ENCODE measurements around the gene SLC11A1. TPM values are rescaled to one million over a fixed set of nuclear protein-coding genes. Genes with fewer than 3 reads are reported as not detected.

The SLC11A1 gene
- total RNA-seq, 1 experiment from 2014 or later, result 0.36 TPM

DNA sequence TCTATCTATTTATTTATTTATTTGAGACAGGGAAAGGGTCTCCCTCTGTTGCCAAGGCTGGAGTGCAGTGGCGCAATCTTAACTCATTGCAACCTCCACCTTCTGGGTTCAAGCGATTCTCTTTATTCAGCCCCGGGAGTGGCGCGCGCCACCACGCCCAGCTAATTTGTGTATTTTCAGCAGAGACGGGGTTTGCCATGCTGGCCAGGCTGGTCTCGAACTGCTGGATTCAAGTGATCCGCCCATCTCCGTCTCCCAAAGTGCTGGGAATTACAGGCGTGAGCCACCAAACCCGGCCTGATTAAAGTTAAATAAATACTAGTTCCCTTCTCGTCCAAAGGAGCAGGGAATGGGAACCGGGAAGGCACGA lies 13.4 kb downstream of the SLC11A1 start:
- H3K27ac ChIP-seq, result no peak overlapping the region
- no peak for DNase-seq

DNA sequence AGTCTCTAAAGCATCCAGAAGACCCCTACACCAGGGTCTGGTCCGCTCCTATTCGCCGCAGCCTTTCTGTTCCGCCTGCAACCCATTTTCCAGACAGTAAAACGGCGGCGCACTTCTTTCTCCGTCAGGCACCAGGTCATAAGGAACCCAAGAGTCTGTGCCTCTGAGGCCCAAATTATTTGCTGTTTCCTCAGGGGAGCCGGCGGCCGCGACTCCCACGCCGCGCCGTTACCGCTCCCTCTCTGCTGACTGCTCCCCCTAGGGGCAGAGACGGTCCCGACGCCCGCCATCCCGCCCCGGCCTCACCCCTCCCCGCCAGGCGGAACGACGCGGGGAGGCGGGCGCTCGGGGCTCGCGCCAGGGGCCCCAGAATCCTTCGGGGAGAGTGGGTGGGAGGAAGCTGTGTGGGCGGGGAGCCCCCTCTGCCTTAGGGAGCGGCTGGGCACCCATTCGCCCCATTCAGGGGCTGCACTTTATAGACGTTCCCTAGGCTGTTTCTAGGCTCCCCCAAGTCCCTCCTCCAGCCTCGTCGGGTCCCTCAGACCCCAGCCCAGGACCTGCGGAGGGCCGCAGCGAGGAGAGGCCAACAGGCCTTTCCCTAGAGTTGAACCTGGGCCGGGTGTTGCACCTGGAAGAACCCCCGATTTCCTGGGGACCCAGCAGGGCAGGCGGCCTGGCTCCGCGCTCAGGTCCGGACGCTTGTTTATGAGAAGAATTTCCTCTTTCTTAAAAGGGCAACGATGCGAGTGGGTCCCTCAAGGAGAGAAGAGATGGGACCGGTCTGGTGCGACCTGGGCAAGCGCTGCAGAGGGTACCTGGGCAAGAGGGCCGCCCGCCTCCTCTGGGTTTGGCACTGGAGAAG lies 14.0 kb downstream of the SLC11A1 start:
- H3K36me3 ChIP-seq, result no peaks in the 10 kb centered on the region
- H3K9me3 ChIP-seq (replicated peaks), result no peaks in the 10 kb centered on the region
- peak overlapping the region; percentile 99 for H3K27ac ChIP-seq
- peak; percentile 96 to 97 for DNase-seq
- no peaks in the 10 kb centered on the region; the same call in 1 of the 2 replicates for H3K4me1 ChIP-seq
- H3K27me3 ChIP-seq, result no peaks in the 10 kb centered on the region
- H3K4me3 ChIP-seq, result peak overlapping the region; percentile 82

More for the DNA sequence above, 13.4 kb downstream of the SLC11A1 start:
- H3K4me3 ChIP-seq, result peak overlapping the region; percentile 82
- no peaks in the 10 kb centered on the region for H3K36me3 ChIP-seq
- no peaks in the 10 kb centered on the region; the same call in 1 of the 2 replicates for H3K4me1 ChIP-seq
- H3K27me3 ChIP-seq, result no peaks in the 10 kb centered on the region
- H3K9me3 ChIP-seq (replicated peaks), result no peaks in the 10 kb centered on the region

DNA sequence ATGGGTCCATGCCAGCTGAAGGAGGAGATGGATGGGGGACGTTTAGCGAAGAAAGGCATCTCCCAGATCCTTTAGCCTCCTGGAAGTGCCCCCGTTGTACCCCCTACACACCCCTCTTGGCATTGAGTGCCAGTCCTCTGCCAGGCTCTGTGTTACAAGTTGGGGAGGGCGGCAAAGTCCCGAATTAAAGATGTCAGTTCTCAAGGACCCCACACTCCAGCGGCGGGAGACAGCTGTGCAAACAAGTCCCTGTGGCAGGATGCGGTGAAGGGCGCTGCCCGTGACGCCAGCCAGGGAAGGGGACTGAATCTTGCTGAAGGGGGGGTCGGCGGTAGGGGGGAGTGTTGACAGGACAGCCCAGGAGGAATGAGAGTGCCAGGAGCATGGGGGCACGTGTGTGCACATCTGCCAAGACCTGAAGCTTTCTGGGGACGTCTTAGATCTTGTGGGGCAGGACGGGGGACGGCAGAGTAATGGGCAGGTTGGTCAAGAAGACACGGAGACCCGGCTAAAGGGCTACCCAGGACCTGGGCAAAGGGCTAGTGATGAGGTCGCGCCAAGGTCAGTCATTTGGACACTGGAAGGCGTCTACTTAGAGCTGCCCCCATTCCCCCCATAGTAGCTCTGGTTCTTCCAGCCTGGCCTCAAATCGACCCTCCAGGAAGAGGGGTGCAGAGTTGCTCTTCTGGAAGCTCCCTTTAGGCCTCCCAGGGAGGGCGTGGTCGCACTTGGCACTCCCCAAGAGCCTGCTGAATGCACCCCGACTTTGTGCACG lies 14.8 kb downstream of the SLC11A1 start:
- Histone ChIP-seq H3K27me3 (no peaks in the 10 kb centered on the region), H3K4me3 (peak overlapping the region; percentile 82)
- peak; percentile 94 to 96 for DNase-seq

DNA sequence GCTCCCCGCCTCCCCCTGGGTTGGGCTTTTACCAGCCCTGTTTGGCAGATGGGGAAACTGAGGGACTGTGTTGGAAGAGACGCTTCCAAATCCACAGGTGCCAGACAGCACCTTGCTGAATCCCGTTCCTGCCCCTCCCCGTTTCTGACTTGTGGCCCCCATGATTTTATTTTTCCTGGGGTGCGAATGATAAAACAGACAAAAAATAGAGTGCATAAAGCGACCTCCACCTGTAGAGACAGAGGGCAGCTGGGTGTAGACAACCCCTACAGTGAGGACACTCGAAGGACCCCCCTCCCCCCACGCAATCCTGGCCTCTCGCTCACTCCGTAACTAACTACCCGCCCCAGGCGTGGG lies 15.4 kb downstream of the SLC11A1 start:
- Histone ChIP-seq H3K4me1 (no peaks in the 10 kb centered on the region; the same call in 1 of the 2 replicates), H3K27me3 (no peaks in the 10 kb centered on the region), H3K9me3 (replicated peaks) (no peaks in the 10 kb centered on the region), H3K4me3 (peak overlapping the region; percentile 82), H3K27ac (peak overlapping the region; percentile 99), H3K36me3 (no peaks in the 10 kb centered on the region)
- no peak for DNase-seq

More for the DNA sequence above, 14.8 kb downstream of the SLC11A1 start:
- Histone ChIP-seq H3K36me3 (no peaks in the 10 kb centered on the region), H3K9me3 (replicated peaks) (no peaks in the 10 kb centered on the region), H3K27ac (peak overlapping the region; percentile 99), H3K4me1 (no peaks in the 10 kb centered on the region; the same call in 1 of the 2 replicates)

DNA sequence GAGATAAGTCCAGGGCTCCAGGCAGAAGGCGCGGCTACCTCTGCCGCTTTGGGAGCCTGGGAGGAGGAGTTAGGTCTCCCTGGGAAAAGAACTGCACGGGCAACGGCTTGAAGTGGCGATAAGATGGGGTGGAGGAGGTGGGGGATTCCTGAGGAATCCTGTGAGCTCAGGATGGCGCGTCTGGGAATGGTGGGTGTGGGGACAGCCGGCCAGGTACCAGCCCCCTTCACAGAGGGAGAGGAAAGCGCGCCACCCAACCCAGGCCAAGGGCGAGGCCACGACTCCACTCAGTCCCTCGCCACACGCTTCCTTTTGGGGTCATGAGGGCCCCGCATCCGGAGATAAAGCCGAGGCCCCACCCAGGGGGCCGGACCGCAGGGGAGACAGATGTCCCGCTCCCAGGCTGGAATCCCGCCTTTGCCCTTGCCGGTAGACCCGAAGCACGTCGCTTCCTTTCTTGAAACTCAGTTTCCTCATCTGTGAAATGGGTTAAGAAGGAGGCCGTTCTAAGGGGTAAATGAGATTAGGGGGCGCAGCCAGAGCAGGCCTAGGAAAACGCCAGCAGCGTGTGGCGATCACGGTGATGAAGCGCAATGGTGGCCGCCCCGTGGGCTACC lies 15.9 kb downstream of the SLC11A1 start:
- Histone ChIP-seq H3K36me3 (no peaks in the 10 kb centered on the region), H3K9me3 (replicated peaks) (no peaks in the 10 kb centered on the region), H3K4me3 (peak overlapping the region; percentile 82), H3K27ac (peak overlapping the region; percentile 99), H3K4me1 (no peaks in the 10 kb centered on the region; the same call in 1 of the 2 replicates), H3K27me3 (no peaks in the 10 kb centered on the region)
- DNase-seq, result peak; percentile 87 to 89

DNA sequence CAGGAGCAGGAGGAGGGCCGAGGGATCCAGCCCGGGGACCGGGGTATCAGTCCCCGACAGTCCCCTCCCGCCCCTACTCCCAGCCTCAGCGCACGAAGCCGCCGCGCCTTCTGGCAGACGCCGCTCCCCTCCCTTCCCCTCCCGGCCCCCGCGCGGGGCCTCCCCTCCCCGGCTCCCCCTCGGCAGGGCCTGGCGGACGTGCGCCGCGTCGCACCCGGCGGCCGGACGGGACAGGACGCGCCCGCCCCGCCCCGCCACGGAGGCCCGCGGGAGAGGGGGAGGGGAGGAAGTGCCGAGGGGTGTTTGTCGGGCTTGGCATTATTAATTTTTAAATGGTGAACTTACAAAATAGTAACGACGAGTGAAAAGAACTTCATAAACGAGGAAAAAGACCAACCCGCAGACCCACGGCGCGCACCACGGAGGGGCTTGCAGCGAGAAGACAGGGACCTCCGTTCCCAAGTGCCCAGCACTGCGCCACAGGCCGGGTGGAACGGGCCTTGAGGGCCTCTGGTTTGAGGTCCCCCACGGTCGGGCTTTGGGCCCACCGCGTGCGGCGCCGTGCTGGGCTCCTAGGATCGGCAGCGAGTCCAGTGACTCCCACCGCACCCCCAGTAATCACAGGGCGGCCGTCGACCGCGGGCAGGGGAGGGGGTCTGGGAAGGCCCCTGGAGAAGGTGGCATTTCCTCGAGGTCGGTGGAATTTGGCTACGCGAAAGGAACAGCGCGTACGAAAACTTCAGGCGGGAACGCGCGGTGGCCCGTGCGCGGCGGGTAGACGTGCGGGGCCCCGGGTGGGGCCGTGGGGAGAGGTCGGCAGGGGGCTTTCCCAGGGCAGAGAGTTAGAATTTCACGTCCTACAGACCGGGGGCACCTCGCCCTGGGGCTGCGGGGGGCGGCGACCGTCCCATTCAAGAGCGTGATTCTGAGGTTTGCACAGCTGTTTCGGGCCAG lies 16.6 kb downstream of the SLC11A1 start:
- peak; percentile 77 to 78 for DNase-seq
- Histone ChIP-seq H3K4me1 (no peaks in the 10 kb centered on the region; the same call in 1 of the 2 replicates), H3K36me3 (peaks cover 2% of the 10 kb centered on the region; the same call in 1 of the 2 replicates), H3K4me3 (peak overlapping the region; percentile 82), H3K27me3 (no peaks in the 10 kb centered on the region), H3K27ac (peak overlapping the region; percentile 99), H3K9me3 (replicated peaks) (no peaks in the 10 kb centered on the region)

DNA sequence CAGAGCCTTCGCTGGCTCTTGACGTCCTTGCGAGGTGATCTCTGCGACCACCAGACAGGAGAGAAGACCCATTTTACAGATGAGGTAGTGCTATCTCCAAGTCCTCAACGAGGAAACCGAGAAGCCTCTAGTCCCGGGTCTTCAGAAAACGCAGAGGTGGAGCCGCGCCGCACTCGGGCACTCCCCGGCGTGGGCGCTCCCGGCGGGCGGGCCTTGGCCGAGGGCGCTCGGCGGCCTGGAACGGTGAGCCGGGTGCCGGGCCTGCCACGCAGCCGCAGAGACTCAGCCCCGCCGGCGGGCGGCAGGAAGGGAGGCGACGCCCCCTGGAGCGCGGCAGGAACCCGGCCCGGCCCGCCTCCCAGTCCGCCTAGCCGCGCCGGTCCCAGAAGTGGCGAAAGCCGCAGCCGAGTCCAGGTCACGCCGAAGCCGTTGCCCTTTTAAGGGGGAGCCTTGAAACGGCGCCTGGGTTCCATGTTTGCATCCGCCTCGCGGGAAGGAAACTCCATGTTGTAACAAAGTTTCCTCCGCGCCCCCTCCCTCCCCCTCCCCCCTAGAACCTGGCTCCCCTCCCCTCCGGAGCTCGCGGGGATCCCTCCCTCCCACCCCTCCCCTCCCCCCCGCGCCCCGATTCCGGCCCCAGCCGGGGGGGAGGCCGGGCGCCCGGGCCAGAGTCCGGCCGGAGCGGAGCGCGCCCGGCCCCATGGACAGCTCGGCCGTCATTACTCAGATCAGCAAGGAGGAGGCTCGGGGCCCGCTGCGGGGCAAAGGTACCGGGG lies 17.5 kb downstream of the SLC11A1 start, which contains the start of gene CTDSP1:
CTDSP1 (plus strand) TSS at position 478 of the 776 bp plus-strand sequence; CDS start at position 701, 223 bp downstream.
- no peaks in the 10 kb centered on the region; the same call in 1 of the 2 replicates for H3K4me1 ChIP-seq
- H3K4me3 ChIP-seq, result peak within 1 kb of the TSS; percentile 82
- peak; percentile 93 for DNase-seq

DNA sequence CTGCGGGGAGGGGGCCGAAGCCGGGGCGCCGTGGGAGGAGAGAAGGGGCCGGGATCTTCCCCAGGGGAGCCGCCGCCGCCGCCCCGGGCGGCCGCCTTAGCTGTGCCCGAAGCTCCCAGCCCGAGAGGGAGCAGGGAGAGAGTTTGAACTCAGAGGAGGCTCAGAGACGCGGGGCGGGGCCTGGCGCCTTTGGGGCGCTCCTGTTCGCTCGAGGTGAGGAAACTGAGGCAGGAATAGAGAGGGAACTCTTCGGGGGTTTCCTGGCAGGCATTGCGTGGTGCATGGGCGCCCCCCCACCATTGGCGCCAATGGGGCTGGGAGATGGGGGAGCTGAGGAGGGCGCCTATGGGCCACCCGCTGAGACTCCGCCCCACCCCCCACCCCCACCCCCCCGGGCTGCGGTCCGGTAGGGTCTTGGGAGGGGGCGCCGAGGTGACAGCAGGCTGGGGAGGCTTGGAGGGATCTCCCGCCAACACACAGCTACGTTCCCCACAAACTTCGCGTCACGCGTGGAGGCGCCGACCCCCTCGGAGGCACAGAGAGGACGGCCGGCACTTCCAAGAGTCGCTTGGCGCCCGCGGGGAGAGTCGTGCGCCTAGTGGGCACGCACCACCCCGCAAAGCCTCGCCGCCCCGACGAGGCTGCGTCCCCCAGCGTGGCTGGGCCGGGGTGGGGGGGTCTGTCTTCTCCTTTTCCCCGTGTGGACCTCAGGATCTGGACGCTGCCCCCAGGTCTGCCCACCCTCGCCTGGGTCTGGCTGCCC lies 18.3 kb downstream of the SLC11A1 start:
- H3K9me3 ChIP-seq (replicated peaks), result no peaks in the 10 kb centered on the region
- H3K36me3 ChIP-seq, result peaks cover 11% of the 10 kb centered on the region; the same call in 1 of the 2 replicates
- no peaks in the 10 kb centered on the region for H3K27me3 ChIP-seq
- DNase-seq, result peak; percentile 34 to 51
- peak overlapping the region; percentile 99 for H3K27ac ChIP-seq
- H3K4me3 ChIP-seq, result peak overlapping the region; percentile 82
- H3K4me1 ChIP-seq, result peaks cover 5% of the 10 kb centered on the region; the same call in 1 of the 2 replicates

More for the DNA sequence above, 17.5 kb downstream of the SLC11A1 start, which contains the start of gene CTDSP1:
- peak within 1 kb of the TSS; percentile 99 for H3K27ac ChIP-seq
- no peaks in the 10 kb centered on the region for H3K9me3 ChIP-seq (replicated peaks)
- no peaks in the 10 kb centered on the region for H3K27me3 ChIP-seq
- peaks cover 9% of the 10 kb centered on the region; the same call in 1 of the 2 replicates for H3K36me3 ChIP-seq

DNA sequence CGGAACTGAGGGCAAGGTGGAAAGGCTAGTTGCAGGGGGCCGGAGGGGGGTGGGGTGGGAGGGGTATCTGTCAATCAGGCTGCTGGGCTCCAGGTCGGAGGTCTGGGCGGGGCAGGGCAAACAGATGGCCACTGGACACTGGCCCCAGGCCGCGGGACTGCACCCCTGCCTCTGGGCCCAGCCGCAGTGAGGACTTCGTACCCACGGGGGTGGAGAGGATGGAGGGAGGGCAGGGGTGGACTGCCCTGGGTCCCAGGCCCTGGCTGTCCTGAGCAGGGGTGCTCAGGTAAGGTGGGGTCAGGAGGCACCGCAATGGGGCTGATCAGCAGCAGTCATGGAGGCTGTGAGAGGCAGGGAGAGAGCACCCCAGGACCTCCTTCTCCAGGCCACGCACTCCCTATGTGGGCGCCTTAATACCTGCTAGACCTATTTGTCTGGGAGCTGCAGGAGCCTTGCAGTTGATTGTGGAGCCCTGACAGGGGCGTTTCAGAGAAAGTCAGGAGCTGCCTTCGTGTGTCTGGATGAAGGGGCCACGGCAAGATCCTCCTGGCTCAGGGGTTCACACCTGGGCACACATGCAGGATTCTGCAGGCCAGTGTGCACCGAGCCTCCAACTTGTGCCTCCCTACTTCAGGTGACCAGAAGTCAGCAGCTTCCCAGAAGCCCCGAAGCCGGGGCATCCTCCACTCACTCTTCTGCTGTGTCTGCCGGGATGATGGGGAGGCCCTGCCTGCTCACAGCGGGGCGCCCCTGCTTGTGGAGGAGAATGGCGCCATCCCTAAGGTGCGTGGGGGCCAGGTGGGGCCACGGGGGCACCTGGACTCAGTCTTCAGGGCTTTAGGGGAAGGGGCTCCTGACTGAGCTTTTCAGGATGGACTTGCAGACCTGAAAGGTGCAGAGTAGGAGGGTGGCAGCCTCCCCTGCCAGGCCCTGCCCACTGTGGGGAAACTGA lies 19.1 kb downstream of the SLC11A1 start:
- no peak for DNase-seq
- H3K36me3 ChIP-seq, result peaks cover 11% of the 10 kb centered on the region; the same call in 1 of the 2 replicates
- H3K4me3 ChIP-seq, result peak overlapping the region; percentile 82
- no peaks in the 10 kb centered on the region for H3K9me3 ChIP-seq (replicated peaks)
- no peaks in the 10 kb centered on the region for H3K27me3 ChIP-seq
- peaks cover 12% of the 10 kb centered on the region; the same call in 1 of the 2 replicates for H3K4me1 ChIP-seq
- no peak overlapping the region; the same call in 1 of the 2 replicates for H3K27ac ChIP-seq

DNA sequence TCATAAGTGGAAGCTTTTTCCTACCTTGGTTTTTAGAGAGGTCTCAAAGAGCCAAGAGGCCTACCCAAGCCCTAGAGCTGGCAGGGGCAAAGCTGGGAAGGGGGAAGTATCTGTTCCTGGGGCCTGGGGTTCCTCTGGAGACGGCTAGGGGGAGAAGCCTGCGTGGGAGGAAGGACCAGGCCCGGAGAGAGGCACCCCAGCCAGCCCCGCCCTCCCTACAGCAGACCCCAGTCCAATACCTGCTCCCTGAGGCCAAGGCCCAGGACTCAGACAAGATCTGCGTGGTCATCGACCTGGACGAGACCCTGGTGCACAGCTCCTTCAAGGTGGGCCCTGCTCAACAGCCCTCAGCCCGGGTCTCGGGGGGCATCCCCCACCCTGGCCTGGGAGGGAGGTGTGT lies 19.8 kb downstream of the SLC11A1 start:
- Histone ChIP-seq H3K4me3 (no peak overlapping the region), H3K27ac (no peak overlapping the region), H3K4me1 (peaks cover 12% of the 10 kb centered on the region; the same call in 1 of the 2 replicates), H3K27me3 (no peaks in the 10 kb centered on the region), H3K9me3 (replicated peaks) (no peaks in the 10 kb centered on the region), H3K36me3 (peaks cover 11% of the 10 kb centered on the region; the same call in 1 of the 2 replicates)
- no peak for DNase-seq

DNA sequence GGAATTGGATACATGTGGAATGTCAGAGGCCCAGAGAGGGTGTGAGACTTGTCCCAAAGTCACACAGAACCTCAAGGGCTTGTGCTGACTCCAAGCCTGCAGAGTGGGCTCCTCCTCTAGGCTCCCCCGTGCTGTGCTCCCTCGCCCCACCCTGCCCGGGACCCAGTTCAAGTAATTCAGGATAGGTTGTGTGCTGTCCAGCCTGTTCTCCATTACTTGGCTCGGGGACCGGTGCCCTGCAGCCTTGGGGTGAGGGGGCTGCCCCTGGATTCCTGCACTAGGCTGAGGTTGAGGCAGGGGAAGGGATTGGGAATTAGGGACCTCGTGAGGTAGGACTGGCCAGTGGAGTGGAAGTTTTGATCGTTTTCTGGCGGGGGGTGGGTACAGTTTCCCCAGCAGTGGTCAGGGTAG lies 20.4 kb downstream of the SLC11A1 start:
- H3K4me1 ChIP-seq, result peaks cover 15% of the 10 kb centered on the region; the same call in 1 of the 2 replicates
- no peak overlapping the region for H3K4me3 ChIP-seq
- no peak overlapping the region for H3K27ac ChIP-seq
- no peaks in the 10 kb centered on the region for H3K9me3 ChIP-seq (replicated peaks)
- DNase-seq, result no peak
- H3K36me3 ChIP-seq, result peaks cover 11% of the 10 kb centered on the region; the same call in 1 of the 2 replicates
- H3K27me3 ChIP-seq, result no peaks in the 10 kb centered on the region

Data from SJCRH30 (cell line).